ENCODE data around the gene CATSPER3. TPM values are rescaled to one million over a fixed set of nuclear protein-coding genes. Genes with fewer than 3 reads are reported as not detected.
A peak's percentile ranks its signal among the peaks of the same experiment; 100 is the strongest.

The CATSPER3 gene
- total and polyA plus RNA-seq, 2 of the 13 experiments (the other 11 are each of a cell fraction or from before 2014, with no cell fraction given): 0.33 to 0.37 TPM

DNA sequence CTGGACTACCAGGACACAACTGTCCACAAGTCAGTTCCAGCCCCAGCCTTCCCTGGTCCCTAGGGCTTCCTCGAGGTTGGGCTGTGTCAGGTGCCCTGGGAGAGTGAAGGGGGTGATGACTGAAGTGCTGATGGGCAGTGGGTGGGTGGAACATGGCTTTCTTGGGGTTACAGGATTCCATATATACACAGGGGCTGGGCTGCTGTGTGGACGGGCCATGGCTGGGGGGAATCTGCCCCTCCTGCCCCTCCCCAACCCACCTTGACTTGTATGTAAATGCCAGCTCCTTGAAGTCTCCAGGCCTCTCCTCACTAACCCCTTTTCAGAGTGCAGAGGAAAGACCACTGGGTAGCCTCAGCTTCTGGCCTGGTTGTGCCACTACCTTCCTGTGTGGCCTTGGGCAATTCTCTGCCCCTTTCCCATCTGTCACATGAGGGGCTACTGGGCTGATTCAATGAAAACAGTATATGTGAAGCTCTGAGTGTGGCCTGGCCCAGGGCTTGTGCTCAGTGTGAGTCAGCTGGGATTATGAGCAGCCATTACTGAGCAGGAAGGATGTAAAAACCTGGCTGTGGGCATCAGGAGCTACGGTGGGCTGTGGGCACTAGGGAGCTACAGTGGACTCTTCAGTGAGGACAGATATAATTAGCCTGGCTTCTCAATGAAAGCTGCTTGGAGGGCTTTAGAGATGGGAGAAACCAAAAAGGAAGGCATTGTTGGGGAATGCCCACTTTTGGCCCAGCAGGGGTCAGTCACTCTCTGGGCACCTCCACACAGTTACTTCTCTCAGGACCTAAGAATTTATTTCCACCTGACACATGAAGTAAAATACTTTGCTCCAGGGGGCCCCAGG is 43.0 kb downstream of the CATSPER3 start (continued):
- TF ChIP-seq, protein P1, sequence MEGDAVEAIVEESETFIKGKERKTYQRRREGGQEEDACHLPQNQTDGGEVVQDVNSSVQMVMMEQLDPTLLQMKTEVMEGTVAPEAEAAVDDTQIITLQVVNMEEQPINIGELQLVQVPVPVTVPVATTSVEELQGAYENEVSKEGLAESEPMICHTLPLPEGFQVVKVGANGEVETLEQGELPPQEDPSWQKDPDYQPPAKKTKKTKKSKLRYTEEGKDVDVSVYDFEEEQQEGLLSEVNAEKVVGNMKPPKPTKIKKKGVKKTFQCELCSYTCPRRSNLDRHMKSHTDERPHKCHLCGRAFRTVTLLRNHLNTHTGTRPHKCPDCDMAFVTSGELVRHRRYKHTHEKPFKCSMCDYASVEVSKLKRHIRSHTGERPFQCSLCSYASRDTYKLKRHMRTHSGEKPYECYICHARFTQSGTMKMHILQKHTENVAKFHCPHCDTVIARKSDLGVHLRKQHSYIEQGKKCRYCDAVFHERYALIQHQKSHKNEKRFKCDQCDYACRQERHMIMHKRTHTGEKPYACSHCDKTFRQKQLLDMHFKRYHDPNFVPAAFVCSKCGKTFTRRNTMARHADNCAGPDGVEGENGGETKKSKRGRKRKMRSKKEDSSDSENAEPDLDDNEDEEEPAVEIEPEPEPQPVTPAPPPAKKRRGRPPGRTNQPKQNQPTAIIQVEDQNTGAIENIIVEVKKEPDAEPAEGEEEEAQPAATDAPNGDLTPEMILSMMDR (CRISPR knock-in tag; IDR thresholded peaks at IDR 0.05): peak; percentile 48
- TF ChIP-seq, protein P2, sequence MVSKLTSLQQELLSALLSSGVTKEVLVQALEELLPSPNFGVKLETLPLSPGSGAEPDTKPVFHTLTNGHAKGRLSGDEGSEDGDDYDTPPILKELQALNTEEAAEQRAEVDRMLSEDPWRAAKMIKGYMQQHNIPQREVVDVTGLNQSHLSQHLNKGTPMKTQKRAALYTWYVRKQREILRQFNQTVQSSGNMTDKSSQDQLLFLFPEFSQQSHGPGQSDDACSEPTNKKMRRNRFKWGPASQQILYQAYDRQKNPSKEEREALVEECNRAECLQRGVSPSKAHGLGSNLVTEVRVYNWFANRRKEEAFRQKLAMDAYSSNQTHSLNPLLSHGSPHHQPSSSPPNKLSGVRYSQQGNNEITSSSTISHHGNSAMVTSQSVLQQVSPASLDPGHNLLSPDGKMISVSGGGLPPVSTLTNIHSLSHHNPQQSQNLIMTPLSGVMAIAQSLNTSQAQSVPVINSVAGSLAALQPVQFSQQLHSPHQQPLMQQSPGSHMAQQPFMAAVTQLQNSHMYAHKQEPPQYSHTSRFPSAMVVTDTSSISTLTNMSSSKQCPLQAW (CRISPR knock-in tag; IDR thresholded peaks at IDR 0.05): no peak
- TF ChIP-seq KDM5A (IDR thresholded peaks at IDR 0.05; ENCODE audit: borderline replicate concordance, low read length): no peak

GRCh38 chr5:135011355-135012032 is 43.8 kb downstream of the CATSPER3 start:
- no peaks in the 10 kb centered on the region for H3K9me3 ChIP-seq (ENCODE audit: low read length)
- ATAC-seq: no peak
- H3K27ac ChIP-seq (ENCODE audit: extremely low read length, insufficient read depth, low read length): no peak overlapping the region
- no peak overlapping the region for H3K4me2 ChIP-seq (ENCODE audit: low read depth, low read length)
- no peak for FAIRE-seq
- in situ Hi-C loops (cut with HindIII; ENCODE audit: extremely low pct_ligation_motif_present, low pct_unique_long_range_greater_than_20kb): no loop called here
- H3K9ac ChIP-seq (ENCODE audit: insufficient read depth, low read depth, low read length): no peak overlapping the region
- ChIA-PET POLR2A (no interaction called here), CTCF (ENCODE audit: low intra/inter-chr PET ratio, low total read pairs) (interaction anchor here (1.2 to 3.7 kb wide), 3 partner anchors 151 to 192 kb away, joined by 4 to 18 read pairs (median 8); no protein-coding TSS in a partner anchor)
- H3K36me3 ChIP-seq (replicated peaks in 1 of 2; ENCODE audit: control insufficient read depth in 1 of 2, insufficient read depth in 2 of 2, low read length in 2 of 2): no peaks in the 10 kb centered on the region
- H3K4me3 ChIP-seq (replicated peaks in 1 of 3; ENCODE audit: insufficient read depth in 1 of 3, low read depth in 2 of 3, low read length in 3 of 3): no peak overlapping the region
- peaks cover 14% of the 10 kb centered on the region for H3K4me1 ChIP-seq (ENCODE audit: insufficient read depth, low read length)
- H2AFZ ChIP-seq (ENCODE audit: low read length): no peak overlapping the region
- no peaks in the 10 kb centered on the region for H4K20me1 ChIP-seq (ENCODE audit: insufficient read depth, low read length)
- intact Hi-C loops (cut with micrococcal nuclease; ENCODE audit: unreplicated experiment): loop anchor here (5.0 kb wide), 1 partner anchor 181 kb away; no protein-coding TSS in a partner anchor
- H3K27me3 ChIP-seq (ENCODE audit: control insufficient read depth in 1 of 2, insufficient read depth in 2 of 2, low read length in 2 of 2): no peaks in the 10 kb centered on the region
- DNase-seq (ENCODE audit: low spot score): no peak
- no peaks in the 10 kb centered on the region for H3K79me2 ChIP-seq (ENCODE audit: insufficient read depth, low read length)
- WGBS (ENCODE audit: low lambda C conversion rate): 60% methylated on average over 3 of the region's 4 CpGs
- BruUV-seq (replicated peaks): no TSS peak
- no peak for TF ChIP-seq HNRNPLL (IDR thresholded peaks at IDR 0.05; ENCODE audit: low read depth, low read length, poor library complexity, severe bottlenecking)
- TF ChIP-seq, protein P3, sequence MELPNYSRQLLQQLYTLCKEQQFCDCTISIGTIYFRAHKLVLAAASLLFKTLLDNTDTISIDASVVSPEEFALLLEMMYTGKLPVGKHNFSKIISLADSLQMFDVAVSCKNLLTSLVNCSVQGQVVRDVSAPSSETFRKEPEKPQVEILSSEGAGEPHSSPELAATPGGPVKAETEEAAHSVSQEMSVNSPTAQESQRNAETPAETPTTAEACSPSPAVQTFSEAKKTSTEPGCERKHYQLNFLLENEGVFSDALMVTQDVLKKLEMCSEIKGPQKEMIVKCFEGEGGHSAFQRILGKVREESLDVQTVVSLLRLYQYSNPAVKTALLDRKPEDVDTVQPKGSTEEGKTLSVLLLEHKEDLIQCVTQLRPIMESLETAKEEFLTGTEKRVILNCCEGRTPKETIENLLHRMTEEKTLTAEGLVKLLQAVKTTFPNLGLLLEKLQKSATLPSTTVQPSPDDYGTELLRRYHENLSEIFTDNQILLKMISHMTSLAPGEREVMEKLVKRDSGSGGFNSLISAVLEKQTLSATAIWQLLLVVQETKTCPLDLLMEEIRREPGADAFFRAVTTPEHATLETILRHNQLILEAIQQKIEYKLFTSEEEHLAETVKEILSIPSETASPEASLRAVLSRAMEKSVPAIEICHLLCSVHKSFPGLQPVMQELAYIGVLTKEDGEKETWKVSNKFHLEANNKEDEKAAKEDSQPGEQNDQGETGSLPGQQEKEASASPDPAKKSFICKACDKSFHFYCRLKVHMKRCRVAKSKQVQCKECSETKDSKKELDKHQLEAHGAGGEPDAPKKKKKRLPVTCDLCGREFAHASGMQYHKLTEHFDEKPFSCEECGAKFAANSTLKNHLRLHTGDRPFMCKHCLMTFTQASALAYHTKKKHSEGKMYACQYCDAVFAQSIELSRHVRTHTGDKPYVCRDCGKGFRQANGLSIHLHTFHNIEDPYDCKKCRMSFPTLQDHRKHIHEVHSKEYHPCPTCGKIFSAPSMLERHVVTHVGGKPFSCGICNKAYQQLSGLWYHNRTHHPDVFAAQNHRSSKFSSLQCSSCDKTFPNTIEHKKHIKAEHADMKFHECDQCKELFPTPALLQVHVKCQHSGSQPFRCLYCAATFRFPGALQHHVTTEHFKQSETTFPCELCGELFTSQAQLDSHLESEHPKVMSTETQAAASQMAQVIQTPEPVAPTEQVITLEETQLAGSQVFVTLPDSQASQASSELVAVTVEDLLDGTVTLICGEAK (IDR thresholded peaks at IDR 0.05): no peak
- TF ChIP-seq, protein P3 (CRISPR knock-in tag; IDR thresholded peaks at IDR 0.05): no peak
- no peak for TF ChIP-seq NR2F2 (IDR thresholded peaks at IDR 0.05; ENCODE audit: borderline replicate concordance, low read depth)
